HEK293 (cell line): ENCODE data around the gene SP2.

Source experiments
- CTCF ChIA-PET: fragments of 350-600 bp; formaldehyde crosslinking; extraction: SDS; loops from one replicate; lab custom pipeline; 2021; ENCODE audit warnings: antibody characterized with exemption; lab: Yijun Ruan, JAX
- POLR2A ChIA-PET: fragments of 300-600 bp; formaldehyde crosslinking; extraction: SDS; loops from one replicate; lab custom pipeline; 2020; ENCODE audit warnings: antibody characterized with exemption, inconsistent platforms; lab: Yijun Ruan, JAX
- H3K27ac ChIP-seq: fragments of 200-500 bp; sonication (Bioruptor generic); 2 replicates; pipeline ENCODE4 v1.5.1; 2014; ENCODE audit warnings: low read depth, low read length, control low read depth, inconsistent platforms; ENCODE audit errors: extremely low read depth
- H3K36me3 ChIP-seq, 2 experiments: fragments of 200-500 bp in 1 of 2; sonication (Bioruptor generic) in 1 of 2; 1 replicate in 1 of 2; 2 replicates in 1 of 2; pipeline ENCODE4 v1.5.1; 2014 to 2017; ENCODE audit warnings: inconsistent platforms in 2 of 2, low read length in 2 of 2; ENCODE audit not compliant: control insufficient read depth in 2 of 2, insufficient read depth in 1 of 2
- H3K4me1 ChIP-seq: fragments of 200-500 bp; sonication (Bioruptor generic); 2 replicates; pipeline ENCODE4 v1.5.1; 2014; ENCODE audit warnings: mild to moderate bottlenecking, low read length, inconsistent platforms; ENCODE audit not compliant: control insufficient read depth, insufficient read depth
- H3K4me3 ChIP-seq: 2 replicates; pipeline ENCODE4 v1.5.1; 2011; ENCODE audit warnings: low read depth, mild to moderate bottlenecking, control low read depth, low read length, moderate library complexity
- H3K9me3 ChIP-seq: fragments of 200-500 bp; sonication (Bioruptor generic); 2 replicates; pipeline ENCODE4 v1.5.1; 2014; ENCODE audit warnings: low read depth, low read length, inconsistent platforms; ENCODE audit not compliant: control insufficient read depth, insufficient read depth
- GFI1B ChIP-seq: fragments of 450-650 bp; formaldehyde crosslinking; IDR thresholded peaks from 2 replicates; pipeline ENCODE4 v1.5.1; 2016; ENCODE audit warnings: missing biosample characterization, missing genetic modification characterization
- TSHZ1 ChIP-seq: fragments of 450-650 bp; formaldehyde crosslinking; IDR thresholded peaks from 2 replicates; pipeline ENCODE4 v1.5.1; 2016; ENCODE audit warnings: missing biosample characterization, missing genetic modification characterization, borderline replicate concordance
- WT1 ChIP-seq: fragments of 450-650 bp; formaldehyde crosslinking; IDR thresholded peaks from 2 replicates; pipeline ENCODE4 v1.5.1; 2016; ENCODE audit warnings: missing biosample characterization, missing genetic modification characterization
- ZBTB26 ChIP-seq: fragments of 450-650 bp; formaldehyde crosslinking; optimal IDR thresholded peaks from 2 replicates; pipeline ENCODE3; 2016; ENCODE audit warnings: missing biosample characterization, mild to moderate bottlenecking, missing genetic modification characterization
- ZBTB44 ChIP-seq: fragments of 450-650 bp; IDR thresholded peaks from 2 replicates; pipeline ENCODE4 v1.5.1; 2018; ENCODE audit warnings: missing biosample characterization, mild to moderate bottlenecking, missing genetic modification characterization
- ZNF16 ChIP-seq: fragments of 450-650 bp; formaldehyde crosslinking; IDR thresholded peaks from 2 replicates; pipeline ENCODE4 v1.5.1; 2016; ENCODE audit warnings: low read depth, missing biosample characterization, missing genetic modification characterization
- ZNF223 ChIP-seq: fragments of 450-650 bp; formaldehyde crosslinking; IDR thresholded peaks from 2 replicates; pipeline ENCODE4 v1.5.1; 2016; ENCODE audit warnings: missing biosample characterization, missing genetic modification characterization
- ZNF324 ChIP-seq: fragments of 450-650 bp; formaldehyde crosslinking; IDR thresholded peaks from 2 replicates; pipeline ENCODE4 v1.5.1; 2016; ENCODE audit warnings: missing biosample characterization, missing genetic modification characterization
- ZNF404 ChIP-seq: fragments of 450-650 bp; formaldehyde crosslinking; IDR thresholded peaks from 2 replicates; pipeline ENCODE4 v1.5.1; 2017; ENCODE audit warnings: missing biosample characterization, missing genetic modification characterization
- ZNF416 ChIP-seq: fragments of 450-650 bp; formaldehyde crosslinking; IDR thresholded peaks from 2 replicates; pipeline ENCODE4 v1.5.1; 2016; ENCODE audit warnings: missing biosample characterization, missing genetic modification characterization
- ZNF596 ChIP-seq: fragments of 450-650 bp; IDR thresholded peaks from 2 replicates; pipeline ENCODE4 v1.5.0; 2018; ENCODE audit warnings: missing biosample characterization, mild to moderate bottlenecking, missing genetic modification characterization, moderate library complexity
- ZNF623 ChIP-seq: fragments of 450-650 bp; formaldehyde crosslinking; IDR thresholded peaks from 2 replicates; pipeline ENCODE4 v1.5.1; 2016; ENCODE audit warnings: missing biosample characterization, missing genetic modification characterization
- ZNF624 ChIP-seq: fragments of 450-650 bp; formaldehyde crosslinking; IDR thresholded peaks from 2 replicates; pipeline ENCODE4 v1.5.1; 2017; ENCODE audit warnings: missing biosample characterization, missing genetic modification characterization
- ZNF677 ChIP-seq: fragments of 450-650 bp; IDR thresholded peaks from 2 replicates; pipeline ENCODE4 v1.5.0; 2018; ENCODE audit warnings: missing biosample characterization, mild to moderate bottlenecking, missing genetic modification characterization, moderate library complexity
- ZNF776 ChIP-seq: fragments of 450-650 bp; formaldehyde crosslinking; IDR thresholded peaks from 2 replicates; pipeline ENCODE4 v1.5.0; 2017; ENCODE audit warnings: missing biosample characterization, missing genetic modification characterization, borderline replicate concordance
- ZNF777 ChIP-seq: fragments of 450-650 bp; formaldehyde crosslinking; IDR thresholded peaks from 2 replicates; pipeline ENCODE4 v1.5.1; 2017; ENCODE audit warnings: missing biosample characterization, missing genetic modification characterization, borderline replicate concordance
- ZNF791 ChIP-seq: fragments of 450-650 bp; formaldehyde crosslinking; IDR thresholded peaks from 2 replicates; pipeline ENCODE4 v1.5.1; 2016; ENCODE audit warnings: missing biosample characterization, missing genetic modification characterization
- ZSCAN30 ChIP-seq: fragments of 450-650 bp; IDR thresholded peaks from 2 replicates; pipeline ENCODE4 v1.5.1; 2018; ENCODE audit warnings: missing biosample characterization, mild to moderate bottlenecking, missing genetic modification characterization, moderate library complexity
- ZSCAN4 ChIP-seq: fragments of 450-650 bp; formaldehyde crosslinking; IDR thresholded peaks from 2 replicates; pipeline ENCODE4 v1.5.1; 2017; ENCODE audit warnings: missing biosample characterization, missing genetic modification characterization

SP2 gene

GRCh38 chr17:47975823-47976205 lies 79.8 kb downstream of the SP2 start:
- TF ChIP-seq ZNF416 (tag by site-specific recombination) (no peak), ZSCAN30 (tag by site-specific recombination) (no peak), ZSCAN4 (tag by site-specific recombination) (no peak), ZNF404 (tag by site-specific recombination) (no peak), ZNF791 (tag by site-specific recombination) (no peak), ZNF777 (tag by site-specific recombination) (no peak), ZNF776 (no peak), ZNF596 (tag by site-specific recombination) (no peak), GFI1B (tag by site-specific recombination) (no peak), TSHZ1 (tag by site-specific recombination) (no peak), ZNF624 (tag by site-specific recombination) (no peak), ZNF677 (tag by site-specific recombination) (no peak), WT1 (tag by site-specific recombination) (no peak), ZNF16 (no peak), ZBTB44 (tag by site-specific recombination) (no peak), ZNF223 (tag by site-specific recombination) (no peak), ZNF623 (tag by site-specific recombination) (no peak), ZBTB26 (tag by site-specific recombination) (no peak), ZNF324 (no peak)
- TF ChIP-seq, all 188 proteins: peak for 0
- Histone ChIP-seq H3K9me3 (no peaks in the 10 kb centered on the region), H3K4me3 (no peak overlapping the region), H3K4me1 (peaks cover 7% of the 10 kb centered on the region; the same call in 1 of the 2 replicates), H3K36me3 (peaks cover 34 to 77% of the 10 kb centered on the region in 2 experiments), H3K27ac (no peak overlapping the region)
- CTCF ChIA-PET: interaction anchor here (0.6 to 21.9 kb wide), 12 partner anchors 9 to 696 kb away, joined by 3 to 592 read pairs (median 3); partner anchors contain the start of genes PNPO and PRR15L
- POLR2A ChIA-PET: interaction anchor here (0.8 to 1.1 kb wide), 3 partner anchors 35 to 43 kb away, joined by 3 read pairs; no protein-coding TSS in a partner anchor
